Liver (tissue), 9 donors: Measurements from ENCODE around the gene OR2L13. TPM values are rescaled to one million over a fixed set of nuclear protein-coding genes. Genes with fewer than 3 reads are reported as not detected.

Experiments used
- DNase-seq: peaks from one replicate; pipeline ENCODE4 v3.0.0-alpha.2; 2017; ENCODE audit warnings: low spot score
- H3K27ac ChIP-seq, 2 donors: one replicate each; pipeline ENCODE4 v1.7.0; 2013; ENCODE audit warnings: inconsistent platforms in 2 of 2, low read length in 2 of 2, control low read depth in 1 of 2, low read depth in 1 of 2, mild to moderate bottlenecking in 1 of 2
- H3K27me3 ChIP-seq, 4 donors: one replicate each; pipeline versions ENCODE4 v1.6.1 to v1.7.0; 2013; ENCODE audit warnings: low read length in 3 of 4, inconsistent platforms in 1 of 4, mild to moderate bottlenecking in 1 of 4, moderate library complexity in 1 of 4; ENCODE audit not compliant: control insufficient read depth in 4 of 4, insufficient read depth in 4 of 4
- H3K36me3 ChIP-seq, 4 donors: one replicate each; pipeline versions ENCODE4 v1.6.1 to v1.7.0; 2013; ENCODE audit warnings: low read length in 3 of 4, mild to moderate bottlenecking in 3 of 4, low read depth in 1 of 4, moderate library complexity in 1 of 4; ENCODE audit not compliant: control insufficient read depth in 4 of 4, insufficient read depth in 3 of 4
- H3K4me1 ChIP-seq, 4 donors: one replicate each; pipeline versions ENCODE4 v1.6.1 to v1.7.0; 2013; ENCODE audit warnings: low read length in 3 of 4, mild to moderate bottlenecking in 3 of 4, moderate library complexity in 1 of 4; ENCODE audit not compliant: control insufficient read depth in 4 of 4, insufficient read depth in 4 of 4
- H3K4me3 ChIP-seq, 3 donors: one replicate each; pipeline versions ENCODE4 v1.6.1 to v1.7.0; 2013; ENCODE audit warnings: low read length in 3 of 3, control low read depth in 1 of 3, low read depth in 1 of 3, mild to moderate bottlenecking in 1 of 3
- H3K9ac ChIP-seq, 2 donors: one replicate each; pipeline ENCODE4 v1.7.0; 2013; ENCODE audit warnings: low read length in 2 of 2, mild to moderate bottlenecking in 2 of 2, moderate library complexity in 2 of 2, control low read depth in 1 of 2, low read depth in 1 of 2
- H3K9me3 ChIP-seq, 4 donors: one replicate each; pipeline versions ENCODE4 v1.6.1 to v1.7.0; 2013; ENCODE audit warnings: low read length in 3 of 4; ENCODE audit not compliant: control insufficient read depth in 4 of 4
- ATF3 ChIP-seq: IDR thresholded peaks from 2 replicates; pipeline ENCODE4 v1.6.1; 2016; ENCODE audit warnings: antibody characterized with exemption
- CTCF ChIP-seq: fragments of 150-350 bp; IDR thresholded peaks from 2 replicates; pipeline ENCODE4 v1.5.1; 2017; ENCODE audit warnings: improper control_type of control experiment, low read depth, low read length; ENCODE audit not compliant: missing input control
- EGR1 ChIP-seq, 2 donors: IDR thresholded peaks; 2 replicates each; pipeline ENCODE4 v1.6.1; 2016 to 2018; ENCODE audit warnings: antibody characterized with exemption in 2 of 2, low read depth in 2 of 2
- FOXA1 ChIP-seq: IDR thresholded peaks from 2 replicates; pipeline ENCODE4 v1.6.1; 2016; ENCODE audit warnings: antibody characterized with exemption
- FOXA2 ChIP-seq: IDR thresholded peaks from 2 replicates; pipeline ENCODE4 v1.6.1; 2016; ENCODE audit warnings: antibody characterized with exemption
- GABPA ChIP-seq, 2 donors: IDR thresholded peaks in 1 of 2; conservative IDR thresholded peaks in 1 of 2; 2 replicates each; pipeline ENCODE4 v1.6.1; 2016; ENCODE audit warnings: antibody characterized with exemption in 2 of 2, mild to moderate bottlenecking in 1 of 2, moderate library complexity in 1 of 2
- HNF4A ChIP-seq, 2 donors: conservative IDR thresholded peaks; 2 replicates each; pipeline ENCODE4 v1.6.1; 2016; ENCODE audit warnings: antibody characterized with exemption in 2 of 2, mild to moderate bottlenecking in 2 of 2
- HNF4G ChIP-seq: IDR thresholded peaks from 2 replicates; pipeline ENCODE4 v1.6.1; 2016; ENCODE audit warnings: antibody characterized with exemption
- JUND ChIP-seq, 2 donors: IDR thresholded peaks; 2 replicates each; pipeline ENCODE4 v1.6.1; 2016; ENCODE audit warnings: antibody characterized with exemption in 2 of 2
- MAX ChIP-seq: IDR thresholded peaks from 2 replicates; pipeline ENCODE4 v1.6.1; 2016; ENCODE audit warnings: antibody characterized with exemption
- NR2F2 ChIP-seq: IDR thresholded peaks from 2 replicates; pipeline ENCODE4 v1.6.1; 2016; ENCODE audit warnings: antibody characterized with exemption
- RAD21 ChIP-seq, 2 donors: IDR thresholded peaks; 2 replicates each; pipeline ENCODE4 v1.6.1; 2016; ENCODE audit warnings: antibody characterized with exemption in 2 of 2, mild to moderate bottlenecking in 2 of 2
- REST ChIP-seq: IDR thresholded peaks from 2 replicates; pipeline ENCODE4 v1.6.1; 2016; ENCODE audit warnings: antibody characterized with exemption, mild to moderate bottlenecking
- RXRA ChIP-seq, 2 donors: IDR thresholded peaks; 2 replicates each; pipeline ENCODE4 v1.6.1; 2017 to 2018; ENCODE audit warnings: antibody characterized with exemption in 2 of 2, mild to moderate bottlenecking in 1 of 2
- SP1 ChIP-seq: IDR thresholded peaks from 2 replicates; pipeline ENCODE4 v1.6.1; 2018; ENCODE audit warnings: antibody characterized with exemption, mild to moderate bottlenecking
- TAF1 ChIP-seq: conservative IDR thresholded peaks from 2 replicates; pipeline ENCODE4 v1.6.1; 2016; ENCODE audit warnings: antibody characterized with exemption, mild to moderate bottlenecking
- YY1 ChIP-seq: IDR thresholded peaks from 2 replicates; pipeline ENCODE4 v1.6.1; 2016; ENCODE audit warnings: antibody characterized with exemption, mild to moderate bottlenecking
- WGBS: extraction: QIAGEN DNeasy Blood & Tissue Kit; methylation state at CpG from one replicate; pipeline ENCODE4 v1.1.7; 2013; 5-methylcytosine and 5-hydroxymethylcytosine counted together
- polyA plus RNA-seq, 2 donors: library from polyadenylated mRNA; stranded (reverse) in 1 of 2; unstranded in 1 of 2; fragments of 200-250 nt in 1 of 2; fragments of >200 nt in 1 of 2; fragmentation: Nextera tagmentation in 1 of 2; extraction: Ambion mirVana in 1 of 2; gene quantifications; one replicate each; pipeline versions ENCODE4 v1.2.1 to v1.2.3, GENCODE V29; 2013 to 2015
- total RNA-seq, 2 donors: library from RNA; depleted of rRNA; stranded (reverse); fragments of >200 nt; gene quantifications; one replicate each; pipeline ENCODE4 v1.2.3, GENCODE V29; 2014
- donor health status: healthy.
- donor health status: healthy.
- donor health status: healthy.
- donor health status: healthy.
- donor health status: healthy.

OR2L13 gene
- total and polyA plus RNA-seq, 4 donors = not detected

GRCh38 chr1:248054671-248055070, 40.3 kb upstream of the OR2L13 start (continued):
- TF ChIP-seq CTCF (no peak), TAF1 (no peak), GABPA (IDR thresholded peaks at IDR 0.05 in 1 of 2, conservative IDR thresholded peaks at IDR 0.05 in 1 of 2) (no peak), JUND (IDR thresholded peaks at IDR 0.05) (no peak)

- Histone ChIP-seq H3K4me3 (no peak overlapping the region), H3K36me3 (no peaks in the 10 kb centered on the region), H3K27ac (no peak overlapping the region), H3K9me3 (no peaks in the 10 kb centered on the region), H3K9ac (no peak overlapping the region), H3K27me3 (no peaks in the 10 kb centered on the region), H3K4me1 (no peaks in the 10 kb centered on the region)
- TF ChIP-seq EGR1 (IDR thresholded peaks at IDR 0.05; ENCODE audit: low read depth in 2 of 2) (no peak), GABPA (IDR thresholded peaks at IDR 0.05 in 1 of 2, conservative IDR thresholded peaks at IDR 0.05 in 1 of 2) (no peak), TAF1 (no peak), ATF3 (no peak), RAD21 (IDR thresholded peaks at IDR 0.05) (no peak), YY1 (no peak), HNF4A (conservative IDR thresholded peaks at IDR 0.05) (no peak), HNF4G (no peak), FOXA2 (no peak), CTCF (no peak), JUND (IDR thresholded peaks at IDR 0.05) (no peak), FOXA1 (no peak), MAX (no peak), NR2F2 (no peak), SP1 (no peak), REST (no peak), RXRA (IDR thresholded peaks at IDR 0.05) (no peak)
- 60% methylated on average over 2 of the region's 2 CpGs for WGBS
- no peak for DNase-seq
Observed at GRCh38 chr1:248055261-248055660, 39.7 kb upstream of the OR2L13 start.
